Fibroblast of skin of scalp (primary cell): ENCODE results near the gene WDR49.

ENCODE experiments used
- DNase-seq: peaks from one replicate; pipeline ENCODE4 v3.0.0-alpha.2; 2013

Gene WDR49

GRCh38 chr3:167483708-167484475, 169.8 kb downstream of the WDR49 start:
- no peak for DNase-seq

- no peak for DNase-seq
Observed at GRCh38 chr3:167481164-167481563, 172.6 kb downstream of the WDR49 start.

DNA sequence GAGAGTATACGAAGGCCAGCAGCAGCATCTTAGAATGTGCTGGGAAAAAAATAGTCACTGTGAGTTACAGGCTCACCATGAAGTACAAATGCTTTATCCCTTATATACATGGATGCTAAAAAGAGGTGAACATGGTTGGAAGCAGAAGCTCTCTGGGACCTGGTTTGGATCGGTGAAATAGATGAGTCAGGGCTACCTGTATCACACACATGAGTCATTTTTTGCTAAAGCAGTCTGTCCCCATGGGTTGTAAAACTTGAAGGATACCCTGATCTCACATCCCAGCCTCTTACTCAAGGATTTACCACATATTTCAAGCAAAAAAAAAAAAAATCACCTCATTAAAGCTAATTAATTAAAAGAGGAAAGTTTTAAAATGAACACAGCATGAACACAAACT, 173.0 kb downstream of the WDR49 start:
- DNase-seq, result no peak

DNA sequence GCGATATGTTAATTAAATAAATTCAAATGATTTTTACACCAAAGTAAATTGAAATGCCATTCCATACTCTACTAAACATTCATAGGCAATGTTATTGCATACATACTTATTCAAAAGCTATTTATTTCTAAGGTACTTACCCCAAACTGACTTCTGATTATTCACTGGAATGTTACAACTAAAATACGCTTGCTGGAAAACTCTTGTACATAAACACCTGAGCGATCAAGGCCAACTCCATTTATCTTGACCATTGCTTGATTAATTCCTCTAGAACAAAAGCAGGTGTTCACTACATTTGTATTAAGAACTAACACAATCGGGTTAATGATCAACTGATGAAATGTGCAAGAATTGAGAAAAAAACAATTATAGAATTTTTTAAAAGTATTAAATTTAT, 179.9 kb downstream of the WDR49 start, which contains the start of gene SERPINI2:
Gene SERPINI2, minus strand, starts transcription at position 180 of the 400 bp plus-strand sequence. CDS start 2,208 bp downstream, outside the sequence.
- no peak for DNase-seq

DNA sequence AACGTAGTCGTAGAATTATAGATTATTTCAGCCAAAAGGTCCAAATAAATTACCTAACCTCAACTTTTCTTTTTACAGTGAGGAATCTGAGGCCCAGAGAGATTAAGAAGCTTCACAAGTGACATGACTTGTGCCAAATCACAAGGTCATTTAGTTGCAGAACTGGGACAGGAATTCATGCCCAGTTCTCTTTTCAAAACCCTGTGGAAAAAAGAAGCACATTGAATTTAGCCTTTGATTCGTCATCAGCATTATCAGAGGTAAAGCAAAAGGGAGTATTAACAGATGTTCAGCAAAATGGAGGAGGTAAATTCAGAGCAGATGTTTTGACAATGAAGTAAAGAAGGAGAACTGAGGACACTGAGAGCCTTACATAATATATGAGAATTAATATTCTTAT, 184.4 kb downstream of the WDR49 start:
- DNase-seq, result no peak

DNA sequence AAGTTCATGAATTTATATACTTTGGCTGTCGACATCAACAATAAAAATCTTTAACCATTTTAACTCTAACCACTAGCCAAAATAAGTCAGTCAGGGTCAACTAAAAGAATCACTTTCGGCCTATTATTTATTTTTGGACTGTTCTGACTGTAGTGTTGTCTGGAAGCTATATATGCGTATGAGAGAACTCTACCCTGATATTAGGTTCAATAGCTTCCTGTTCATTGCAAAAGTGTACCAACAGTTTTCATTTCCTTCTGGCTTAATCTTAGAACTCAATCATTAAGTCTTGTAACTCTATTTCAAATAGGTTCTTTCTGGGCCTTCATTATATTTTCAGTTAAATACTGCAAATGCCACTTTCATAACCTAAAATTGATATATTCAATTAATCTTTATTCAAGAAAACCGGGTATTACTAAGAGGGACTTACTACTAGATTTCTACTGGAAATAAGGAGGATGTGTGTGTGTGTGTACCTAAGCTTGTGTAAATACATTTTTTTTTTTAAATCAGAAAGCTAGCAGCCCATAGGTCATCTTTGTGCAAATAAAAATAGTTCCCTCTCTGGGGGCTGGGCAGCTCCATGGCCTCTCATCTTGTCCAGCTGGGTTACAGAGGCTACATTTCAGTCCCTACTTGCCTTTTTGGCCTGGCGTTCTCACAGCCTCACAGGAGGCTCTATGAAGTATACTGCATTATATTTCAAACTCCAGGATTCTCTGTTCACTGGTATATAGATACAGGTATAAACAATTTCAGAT, 185.7 kb downstream of the WDR49 start:
- DNase-seq, result no peak

GRCh38 chr3:167466966-167467365, 186.8 kb downstream of the WDR49 start:
- DNase-seq, result no peak

DNA sequence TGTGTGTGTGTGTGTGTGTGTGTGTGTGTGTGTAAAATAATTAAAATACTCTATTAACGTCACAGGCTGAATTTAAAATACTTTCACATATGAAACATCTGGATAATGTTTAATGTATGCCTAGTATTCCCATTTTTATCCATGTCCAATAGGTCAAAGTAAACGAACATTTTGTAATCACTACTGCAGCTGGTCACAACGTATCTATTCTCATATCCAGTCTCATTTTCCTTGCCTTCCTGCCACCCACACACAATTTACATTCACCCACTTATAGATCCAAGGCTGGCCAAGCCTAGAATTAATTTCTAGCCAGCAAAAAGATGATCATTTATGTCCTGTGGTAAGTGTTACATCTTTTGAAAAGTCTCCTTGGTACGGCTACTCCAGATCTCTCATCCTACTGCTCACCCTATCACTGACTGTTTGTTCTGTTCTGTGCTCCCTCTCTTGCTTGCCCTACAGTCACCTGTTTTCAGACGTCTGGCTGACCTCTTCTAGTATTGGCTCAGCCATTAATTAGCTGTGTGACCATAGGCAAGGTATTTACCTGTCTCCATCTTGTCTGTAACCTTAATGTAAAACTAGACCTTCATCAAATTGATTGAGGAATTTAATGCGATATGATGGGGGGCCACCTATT, 197.5 kb downstream of the WDR49 start:
- no peak for DNase-seq

- DNase-seq, result no peak
Observed at GRCh38 chr3:167453815-167454214, 199.9 kb downstream of the WDR49 start.

DNA sequence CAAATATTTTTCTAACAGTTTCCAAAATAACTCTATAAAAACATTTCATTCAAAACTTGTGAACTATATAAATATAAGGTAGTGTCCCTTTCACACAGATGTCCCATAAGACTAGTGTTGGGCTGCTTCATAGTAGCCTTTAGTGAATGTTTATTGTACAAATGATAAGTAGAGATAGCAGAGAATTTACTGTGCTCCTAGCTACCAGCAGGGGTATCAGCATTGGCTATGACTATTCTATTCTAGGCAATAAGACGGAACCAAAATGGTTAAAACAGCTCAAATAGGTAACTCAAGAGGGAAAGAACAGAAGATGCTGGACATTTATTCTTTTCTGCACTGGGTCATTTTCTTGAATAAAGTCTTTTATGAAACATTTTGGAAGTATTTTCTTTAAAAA, 202.5 kb downstream of the WDR49 start:
- no peak for DNase-seq

- DNase-seq, result no peak
Observed at GRCh38 chr3:167450675-167451074, 203.1 kb downstream of the WDR49 start.

- no peak for DNase-seq
Observed at GRCh38 chr3:167450195-167450594, 203.5 kb downstream of the WDR49 start.

GRCh38 chr3:167445491-167445890, 208.3 kb downstream of the WDR49 start:
- no peak for DNase-seq

GRCh38 chr3:167441256-167441655, 212.5 kb downstream of the WDR49 start:
- DNase-seq, result no peak

DNA sequence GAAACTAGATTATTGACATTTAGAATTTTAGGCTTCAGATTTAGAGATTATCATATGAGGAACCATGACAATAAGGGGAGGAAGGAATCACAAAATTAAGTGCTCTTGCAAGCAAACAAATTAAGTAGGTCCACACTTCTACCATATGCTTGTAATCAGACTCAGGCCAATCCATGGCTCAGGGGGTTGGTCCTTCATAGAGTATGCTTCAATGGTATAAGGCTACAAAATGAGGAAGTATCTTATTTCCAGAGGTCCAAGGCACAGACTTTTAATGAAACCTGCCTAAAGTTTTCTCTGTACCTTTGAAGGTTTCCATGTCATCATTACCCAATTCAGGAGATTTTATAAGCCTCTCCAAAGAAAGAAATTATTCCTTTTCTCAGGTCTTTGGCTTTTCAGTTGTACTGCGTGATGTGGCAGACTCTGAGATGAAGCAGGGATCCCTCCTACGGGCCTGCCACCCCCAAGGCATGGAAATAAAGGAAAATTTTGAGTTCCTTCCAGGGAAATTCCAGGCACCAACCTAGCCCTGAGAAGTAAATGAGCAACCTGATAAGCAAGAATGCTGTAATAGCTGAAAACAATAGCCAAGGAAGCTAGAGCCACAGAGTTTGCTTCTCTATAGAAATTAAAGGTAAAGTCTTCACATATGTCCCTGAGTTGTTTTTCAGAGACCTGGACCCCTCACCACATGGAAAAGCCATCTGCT, 216.2 kb downstream of the WDR49 start:
- DNase-seq, result no peak
